GM19035 (cell line): ENCODE measurements around the gene MAPK8IP2.
"Not testable (repeated sequence)": the region's sequence is repeated elsewhere in the genome, so short reads cannot be mapped to it uniquely, and the experiment has no call there.

Experiments
- ATAC-seq: cut with Tn5 transposase; IDR thresholded peaks from one replicate; pipeline ENCODE4 v1.9.1; 2021; ENCODE audit not compliant: unreplicated experiment

The MAPK8IP2 gene

GRCh38 chr22:50633771-50634170 lies 33.2 kb downstream of the MAPK8IP2 start:
- no peak for ATAC-seq

GRCh38 chr22:50635591-50635990 lies 35.0 kb downstream of the MAPK8IP2 start:
- ATAC-seq, result no peak

DNA sequence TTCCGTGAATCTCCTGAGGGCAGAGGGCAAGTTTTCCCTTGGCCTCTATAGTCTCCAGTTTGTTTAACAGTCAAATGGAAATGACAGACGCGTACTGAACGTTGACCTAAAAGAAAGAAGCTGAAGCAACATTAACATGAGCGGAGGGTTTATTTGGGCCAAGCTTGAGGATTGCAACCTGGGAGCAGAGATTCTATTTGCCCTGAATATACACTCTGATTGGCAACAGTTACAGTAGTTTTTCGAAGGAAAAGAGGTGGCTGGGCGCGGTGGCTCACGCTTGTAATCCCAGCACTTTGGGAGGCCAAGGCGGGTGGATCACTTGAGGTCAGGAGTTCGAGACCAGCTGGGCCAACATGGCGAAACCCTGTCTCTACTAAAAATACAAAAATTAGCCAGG lies 39.7 kb downstream of the MAPK8IP2 start:
- ATAC-seq, result not testable (repeated sequence)

DNA sequence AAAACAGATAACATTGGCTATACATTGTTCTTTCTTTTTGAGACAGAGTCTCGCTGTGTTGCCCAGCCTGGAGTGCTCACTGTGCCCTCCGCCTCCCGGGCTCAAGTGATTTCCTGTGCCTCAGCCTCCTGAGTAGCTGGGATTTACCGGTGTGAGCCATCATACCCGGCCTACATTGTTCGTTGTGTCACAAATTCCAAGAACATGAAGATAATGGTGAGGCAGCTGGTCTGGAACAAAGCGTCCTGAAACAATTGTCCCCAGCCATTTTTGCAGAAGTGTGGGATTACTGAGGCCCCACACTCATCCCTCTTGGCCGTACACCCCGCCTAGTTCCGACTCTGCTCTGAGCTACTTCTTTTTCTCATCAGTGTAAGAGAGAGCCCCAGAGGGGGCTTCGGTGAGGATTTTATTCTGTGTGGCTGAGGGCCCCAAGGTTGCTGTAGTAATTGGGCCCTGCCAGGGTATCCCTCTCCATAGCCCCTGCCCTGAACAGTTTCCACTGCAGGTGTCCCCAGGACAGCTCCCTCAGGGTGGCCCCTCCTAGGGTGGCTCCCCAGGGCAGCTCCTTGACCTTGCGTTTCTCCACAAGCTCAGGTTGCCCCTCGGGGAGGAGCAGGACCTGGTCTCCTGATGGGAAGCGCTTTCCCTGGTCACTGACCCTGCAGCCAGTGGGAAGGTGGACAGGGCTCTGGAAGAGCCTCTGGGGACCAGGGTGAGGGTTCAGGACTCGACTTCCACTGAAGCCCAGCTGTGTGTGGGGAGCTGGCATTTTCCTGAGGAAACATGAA lies 40.5 kb downstream of the MAPK8IP2 start:
- ATAC-seq, result no peak

DNA sequence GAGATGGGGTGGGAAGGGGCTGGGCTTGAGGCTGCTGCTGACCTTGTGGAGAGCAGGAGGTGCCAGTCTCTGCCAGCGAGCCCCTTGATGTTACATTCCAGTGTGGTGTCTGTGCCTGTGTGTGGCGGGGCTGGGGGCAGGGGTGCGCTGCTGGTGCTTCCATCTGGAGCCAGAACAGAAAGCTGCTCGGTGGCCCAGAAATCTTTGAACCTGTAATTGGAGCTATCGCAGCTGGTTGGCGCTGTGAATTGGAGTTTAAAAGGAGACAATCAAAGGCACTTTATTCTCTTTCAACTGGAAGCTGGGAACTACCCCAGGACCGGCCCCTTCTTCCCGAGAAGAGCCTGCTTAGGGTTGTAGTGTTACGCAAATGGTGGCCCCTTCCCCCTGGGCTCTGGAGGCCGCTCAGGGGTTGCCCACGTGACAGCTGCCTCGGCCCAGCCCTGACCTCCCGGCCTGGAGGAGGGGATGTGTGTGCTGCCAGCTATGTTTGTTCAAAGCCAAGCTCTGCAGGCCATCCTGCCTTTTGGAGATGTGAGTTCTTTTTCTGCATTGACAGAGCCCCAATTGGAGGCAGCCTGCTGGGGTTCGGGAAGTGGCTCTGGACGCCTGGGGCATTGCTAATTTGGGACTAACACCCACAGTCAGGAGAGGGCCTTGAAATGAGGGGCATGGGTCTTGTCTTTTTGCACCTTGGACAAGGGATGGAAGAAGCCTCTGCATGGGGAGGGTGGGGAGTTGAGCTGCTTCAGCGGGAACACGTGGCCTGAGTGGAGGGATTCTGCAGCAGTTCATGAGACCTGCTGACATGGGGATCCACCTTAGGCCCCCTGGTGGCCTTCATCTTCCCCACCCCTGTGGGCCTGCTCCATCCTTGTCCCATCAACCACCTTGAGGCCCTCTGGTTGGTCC lies 41.4 kb downstream of the MAPK8IP2 start:
- ATAC-seq, result no peak

GRCh38 chr22:50643021-50643820 lies 42.6 kb downstream of the MAPK8IP2 start:
- not testable (repeated sequence) for ATAC-seq

GRCh38 chr22:50643821-50644101 lies 43.2 kb downstream of the MAPK8IP2 start:
- not testable (repeated sequence) for ATAC-seq

GRCh38 chr22:50653256-50653655 lies 52.7 kb downstream of the MAPK8IP2 start:
- ATAC-seq, result no peak

DNA sequence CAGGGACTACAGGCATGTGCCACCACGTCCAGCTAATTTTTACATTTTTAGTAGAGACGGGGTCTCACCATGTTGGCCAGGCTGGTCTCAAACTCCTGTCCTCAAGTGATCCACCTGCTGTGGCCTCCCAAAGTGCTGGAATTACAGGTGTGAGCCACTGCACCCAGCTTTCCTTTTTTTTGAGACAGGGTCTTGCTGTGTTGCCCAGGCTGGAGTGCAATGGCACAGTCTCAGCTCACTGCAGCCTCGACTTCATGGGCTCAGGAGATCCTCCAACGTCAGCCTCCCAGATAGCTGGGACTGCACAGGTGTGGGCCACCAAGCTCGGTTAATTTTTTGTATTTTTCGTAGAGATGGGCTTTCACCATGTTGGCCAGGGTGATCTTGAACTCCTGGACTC lies 54.1 kb downstream of the MAPK8IP2 start:
- ATAC-seq, result not testable (repeated sequence)

DNA sequence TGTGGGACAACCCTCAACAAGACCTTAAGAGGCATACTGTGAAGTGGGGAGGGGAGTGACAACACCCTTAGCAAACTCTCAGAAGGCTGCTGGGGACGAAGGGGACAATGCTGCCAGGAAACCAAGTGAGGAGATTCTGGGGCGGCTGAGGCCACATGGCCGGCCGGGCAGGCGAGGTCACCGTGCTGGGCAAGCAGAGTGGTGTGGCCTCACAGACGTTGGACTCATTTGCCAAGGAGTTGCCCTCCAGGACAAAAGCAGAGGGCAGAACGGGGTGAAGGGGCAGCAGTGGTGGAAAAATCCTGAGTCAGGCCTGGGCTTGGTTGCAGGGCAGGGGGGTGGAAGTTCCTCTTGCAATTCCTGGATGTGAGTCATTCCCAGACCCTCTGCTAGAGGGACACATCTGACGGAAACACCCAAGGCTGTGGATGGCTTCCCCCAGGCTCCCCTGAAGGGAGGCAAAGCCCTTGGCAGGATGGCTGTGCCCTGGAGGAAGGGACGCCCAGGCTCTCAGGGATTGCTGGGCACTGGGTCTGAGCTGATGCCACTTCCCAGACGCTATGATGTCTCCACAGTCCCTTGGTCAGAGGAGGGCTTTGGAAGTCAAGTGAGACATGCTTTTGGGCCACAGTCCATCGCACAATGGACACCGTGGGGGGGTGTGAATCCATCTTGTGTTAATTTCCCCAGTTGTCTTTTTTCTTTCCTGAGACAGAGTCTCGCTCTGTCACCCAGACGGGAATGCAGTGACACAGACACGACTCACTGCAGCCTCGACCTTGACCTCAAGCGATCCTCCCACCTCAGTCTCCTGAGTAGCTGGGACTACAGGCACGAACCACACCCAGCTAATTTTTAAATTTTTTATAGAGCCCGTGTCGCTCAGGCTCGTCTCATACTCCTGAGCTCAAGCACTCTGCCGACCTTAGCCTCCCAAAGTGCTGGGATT lies 55.8 kb downstream of the MAPK8IP2 start:
- ATAC-seq, result no peak

DNA sequence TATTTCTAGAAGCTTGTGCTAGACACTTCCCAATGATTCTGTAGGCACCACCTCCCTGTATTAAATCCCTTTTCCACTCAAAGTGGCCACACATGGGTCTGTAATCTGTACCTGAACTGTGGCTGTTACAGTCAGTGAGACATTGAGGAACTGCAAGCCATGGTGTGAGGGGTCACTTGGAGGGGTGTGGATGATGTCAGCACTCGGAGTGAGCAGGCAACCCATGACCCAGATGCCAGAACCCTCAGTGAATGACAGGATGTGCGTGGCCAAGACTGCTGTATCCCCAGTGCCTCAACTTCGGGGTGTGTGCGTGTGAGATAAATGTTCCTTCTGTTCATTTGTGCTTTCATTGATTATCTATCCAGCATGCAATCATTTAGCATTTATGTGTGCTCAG lies 57.3 kb downstream of the MAPK8IP2 start:
- ATAC-seq, result no peak

GRCh38 chr22:50659711-50660110 lies 59.1 kb downstream of the MAPK8IP2 start:
- ATAC-seq, result not testable (repeated sequence)

DNA sequence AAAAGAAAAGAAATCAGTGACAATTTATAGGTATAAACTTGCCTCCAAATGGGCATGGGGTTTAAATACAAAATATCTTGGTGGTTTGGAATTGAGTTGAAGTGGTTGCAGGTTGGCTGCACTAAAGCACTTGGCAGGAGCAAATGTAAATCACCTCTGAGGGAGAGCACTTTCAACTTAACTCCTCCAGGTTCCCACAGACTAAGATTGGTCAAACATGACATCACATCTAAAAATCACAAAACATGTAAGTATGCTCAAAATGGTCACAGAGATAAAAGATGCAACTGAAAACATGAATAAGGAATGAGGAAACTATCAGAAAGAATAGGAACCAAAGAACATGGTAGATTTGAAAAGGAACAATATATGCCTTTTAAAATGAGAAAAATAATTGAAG lies 59.7 kb downstream of the MAPK8IP2 start:
- no peak for ATAC-seq
